Hematopoietic multipotent progenitor cell (in vitro differentiated cells): Measurements from ENCODE around the gene ALOXE3. TPM values are rescaled to one million over a fixed set of nuclear protein-coding genes. Genes with fewer than 3 reads are reported as not detected.

ENCODE experiments used
- DNase-seq, 3 donors: peaks; one replicate each; pipeline ENCODE4 v3.0.0-alpha.2; 2011 to 2015; ENCODE audit warnings: low read depth in 2 of 3, low spot score in 2 of 3
- total RNA-seq: library from RNA; depleted of rRNA; stranded (reverse); fragments of >200 nt; gene quantifications from one replicate; pipeline ENCODE4 v1.2.3, GENCODE V29; 2012

The ALOXE3 gene
- total RNA-seq, 1 donor: under 0.01 TPM

GRCh38 chr17:8154608-8155155 lies 36.4 kb upstream of the ALOXE3 start:
- DNase-seq: no peak

- DNase-seq: peak; percentile 81 to 97 (median 92)
Measured at GRCh38 chr17:8153957-8154607, 35.8 kb upstream of the ALOXE3 start.

GRCh38 chr17:8153525-8153956 lies 35.2 kb upstream of the ALOXE3 start:
- peak in 2 of 3 donors; percentile 64 to 78 for DNase-seq

GRCh38 chr17:8153031-8153451 lies 34.7 kb upstream of the ALOXE3 start:
- DNase-seq: no peak

GRCh38 chr17:8152112-8152775 lies 33.9 kb upstream of the ALOXE3 start, which contains the start of gene PER1:
Gene PER1 (minus strand): TSS chr17:8152404. CDS start chr17:8150706, 1,698 bp downstream.
- peak; percentile 67 to 93 (median 89) for DNase-seq

GRCh38 chr17:8151641-8152111 lies 33.4 kb upstream of the ALOXE3 start:
- DNase-seq: peak in 1 of 3 donors; percentile 58

GRCh38 chr17:8151120-8151640 lies 32.9 kb upstream of the ALOXE3 start:
- DNase-seq: peak; percentile 82 to 89 (median 87)

- no peak for DNase-seq
Measured at GRCh38 chr17:8150194-8151119, 32.1 kb upstream of the ALOXE3 start.

GRCh38 chr17:8149419-8150193 lies 31.3 kb upstream of the ALOXE3 start:
- no peak for DNase-seq

GRCh38 chr17:8148560-8148959 lies 30.2 kb upstream of the ALOXE3 start:
- no peak for DNase-seq

- no peak for DNase-seq
Measured at GRCh38 chr17:8147805-8148404, 29.6 kb upstream of the ALOXE3 start.

GRCh38 chr17:8147141-8147804 lies 29.0 kb upstream of the ALOXE3 start:
- DNase-seq: no peak

- no peak for DNase-seq
Measured at GRCh38 chr17:8146381-8147140, 28.2 kb upstream of the ALOXE3 start.

- DNase-seq: no peak
Measured at GRCh38 chr17:8145811-8146210, 27.5 kb upstream of the ALOXE3 start.

- no peak for DNase-seq
Measured at GRCh38 chr17:8144401-8145231, 26.3 kb upstream of the ALOXE3 start.

- no peak for DNase-seq
Measured at GRCh38 chr17:8143581-8144400, 25.5 kb upstream of the ALOXE3 start.
